Measurements from ENCODE around the gene KLHL1.

The KLHL1 gene

GRCh38 chr13:69761581-69761980 is 346.7 kb downstream of the KLHL1 start:
- no peak overlapping the region for H3K4me3 ChIP-seq (ENCODE audit: low read length, poor library complexity, severe bottlenecking)
- H3K9me3 ChIP-seq (ENCODE audit: insufficient read depth, low read depth, low read length): no peaks in the 10 kb centered on the region
- H3K4me2 ChIP-seq (ENCODE audit: low read depth, low read length, poor library complexity, severe bottlenecking): no peak overlapping the region
- TF ChIP-seq CTCF (conservative IDR thresholded peaks at IDR 0.05; ENCODE audit: low read length) (no peak), EZH2phosphoT487 (IDR thresholded peaks at IDR 0.05; ENCODE audit: borderline replicate concordance) (no peak)
- no peak overlapping the region for H2AFZ ChIP-seq (ENCODE audit: low read length)
- no peaks in the 10 kb centered on the region for H3K9me2 ChIP-seq (replicated peaks; ENCODE audit: low read depth, low read length)
- H3K27me3 ChIP-seq (ENCODE audit: insufficient read depth, low read length, poor library complexity, severe bottlenecking): no peaks in the 10 kb centered on the region
- H3K79me2 ChIP-seq (ENCODE audit: insufficient read depth, low read length): no peaks in the 10 kb centered on the region
- no peaks in the 10 kb centered on the region for H3K36me3 ChIP-seq (ENCODE audit: insufficient read depth, low read length)
- no peaks in the 10 kb centered on the region for H4K20me1 ChIP-seq (ENCODE audit: insufficient read depth, low read length, poor library complexity, severe bottlenecking)
- no peaks in the 10 kb centered on the region for H3K4me1 ChIP-seq (ENCODE audit: insufficient read depth, low read length, poor library complexity, severe bottlenecking)
- H3K9ac ChIP-seq (ENCODE audit: low read depth, low read length, poor library complexity, severe bottlenecking): no peak overlapping the region
- H3F3A ChIP-seq (ENCODE audit: low read depth): no peaks in the 10 kb centered on the region

- no peaks in the 10 kb centered on the region for H3K4me1 ChIP-seq (ENCODE audit: insufficient read depth, low read length, poor library complexity, severe bottlenecking)
- H2AFZ ChIP-seq (ENCODE audit: low read length): no peak overlapping the region
- no peaks in the 10 kb centered on the region for H3K36me3 ChIP-seq (ENCODE audit: insufficient read depth, low read length)
- no peaks in the 10 kb centered on the region for H3K27me3 ChIP-seq (ENCODE audit: insufficient read depth, low read length, poor library complexity, severe bottlenecking)
- H3K9me2 ChIP-seq (replicated peaks; ENCODE audit: low read depth, low read length): no peaks in the 10 kb centered on the region
- no peak overlapping the region for H3K9ac ChIP-seq (ENCODE audit: low read depth, low read length, poor library complexity, severe bottlenecking)
- H4K20me1 ChIP-seq (ENCODE audit: insufficient read depth, low read length, poor library complexity, severe bottlenecking): no peaks in the 10 kb centered on the region
- H3K4me3 ChIP-seq (ENCODE audit: low read length, poor library complexity, severe bottlenecking): no peak overlapping the region
- H3K4me2 ChIP-seq (ENCODE audit: low read depth, low read length, poor library complexity, severe bottlenecking): no peak overlapping the region
- no peaks in the 10 kb centered on the region for H3K79me2 ChIP-seq (ENCODE audit: insufficient read depth, low read length)
- TF ChIP-seq EZH2phosphoT487 (IDR thresholded peaks at IDR 0.05; ENCODE audit: borderline replicate concordance): no peak
- TF ChIP-seq CTCF (conservative IDR thresholded peaks at IDR 0.05; ENCODE audit: low read length): no peak
- H3K9me3 ChIP-seq (ENCODE audit: insufficient read depth, low read depth, low read length): no peaks in the 10 kb centered on the region
- no peaks in the 10 kb centered on the region for H3F3A ChIP-seq (ENCODE audit: low read depth)
Observed at GRCh38 chr13:69755101-69755500, 353.2 kb downstream of the KLHL1 start.

- Histone ChIP-seq H3K4me3 (ENCODE audit: low read length, poor library complexity, severe bottlenecking) (no peak overlapping the region), H3K9me2 (replicated peaks; ENCODE audit: low read depth, low read length) (no peaks in the 10 kb centered on the region), H3F3A (ENCODE audit: low read depth) (no peaks in the 10 kb centered on the region), H3K79me2 (ENCODE audit: insufficient read depth, low read length) (no peaks in the 10 kb centered on the region), H2AFZ (ENCODE audit: low read length) (no peak overlapping the region), H3K9me3 (ENCODE audit: insufficient read depth, low read depth, low read length) (no peaks in the 10 kb centered on the region), H3K4me1 (ENCODE audit: insufficient read depth, low read length, poor library complexity, severe bottlenecking) (no peaks in the 10 kb centered on the region), H3K36me3 (ENCODE audit: insufficient read depth, low read length) (no peaks in the 10 kb centered on the region), H3K27me3 (ENCODE audit: insufficient read depth, low read length, poor library complexity, severe bottlenecking) (no peaks in the 10 kb centered on the region), H3K4me2 (ENCODE audit: low read depth, low read length, poor library complexity, severe bottlenecking) (no peak overlapping the region), H3K9ac (ENCODE audit: low read depth, low read length, poor library complexity, severe bottlenecking) (no peak overlapping the region), H4K20me1 (ENCODE audit: insufficient read depth, low read length, poor library complexity, severe bottlenecking) (no peaks in the 10 kb centered on the region)
- TF ChIP-seq CTCF (conservative IDR thresholded peaks at IDR 0.05; ENCODE audit: low read length): no peak
- TF ChIP-seq EZH2phosphoT487 (IDR thresholded peaks at IDR 0.05; ENCODE audit: borderline replicate concordance): no peak
Observed at GRCh38 chr13:69751259-69751658, 357.0 kb downstream of the KLHL1 start.

All from Loucy (cell line).